Progenitor cell of endocrine pancreas (in vitro differentiated cells): ENCODE results near the gene MINAR1. TPM values are rescaled to one million over a fixed set of nuclear protein-coding genes. Genes with fewer than 3 reads are reported as not detected.

Experiments
- DNase-seq: peaks from one replicate; pipeline ENCODE4 v3.0.0; 2021; ENCODE audit warnings: low spot score; ENCODE audit not compliant: unreplicated experiment
- H3K27ac Mint-ChIP-seq: 2 replicates; pipeline ENCODE4 v1.8.0; 2021; ENCODE audit warnings: mild to moderate bottlenecking, moderate library complexity, mixed read lengths
- H3K27me3 Mint-ChIP-seq: 2 replicates; pipeline ENCODE4 v1.8.0; 2021; ENCODE audit warnings: mixed read lengths
- H3K36me3 Mint-ChIP-seq: 2 replicates; pipeline ENCODE4 v1.8.0; 2022; ENCODE audit warnings: mixed read lengths; ENCODE audit not compliant: insufficient read depth
- H3K4me1 Mint-ChIP-seq: 2 replicates; pipeline ENCODE4 v1.8.0; 2021; ENCODE audit warnings: low read depth, mixed read lengths
- H3K4me3 Mint-ChIP-seq: 2 replicates; pipeline ENCODE4 v1.8.0; 2021; ENCODE audit warnings: low read depth, mild to moderate bottlenecking, moderate library complexity, mixed read lengths
- H3K9me3 Mint-ChIP-seq: 2 replicates; pipeline ENCODE4 v1.8.0; 2021; ENCODE audit warnings: low read depth, mixed read lengths
- long read RNA-seq: library from polyadenylated mRNA; unstranded; transcript quantifications from one replicate; pipeline ENCODE4 v2.0.0, GENCODE V29; 2020
- total RNA-seq: library from RNA; stranded (reverse); gene quantifications from 2 replicates; pipeline ENCODE4 v1.2.1, GENCODE V29; 2021
- TF ChIP-seq, protein P1 (sequence below): fragments of 200-600 bp; sonication (generic); IDR thresholded peaks from one replicate; pipeline ENCODE4 v1.5.0; 2021; ENCODE audit warnings: antibody characterized with exemption, mild to moderate bottlenecking; ENCODE audit not compliant: unreplicated experiment

The MINAR1 gene, protein sequence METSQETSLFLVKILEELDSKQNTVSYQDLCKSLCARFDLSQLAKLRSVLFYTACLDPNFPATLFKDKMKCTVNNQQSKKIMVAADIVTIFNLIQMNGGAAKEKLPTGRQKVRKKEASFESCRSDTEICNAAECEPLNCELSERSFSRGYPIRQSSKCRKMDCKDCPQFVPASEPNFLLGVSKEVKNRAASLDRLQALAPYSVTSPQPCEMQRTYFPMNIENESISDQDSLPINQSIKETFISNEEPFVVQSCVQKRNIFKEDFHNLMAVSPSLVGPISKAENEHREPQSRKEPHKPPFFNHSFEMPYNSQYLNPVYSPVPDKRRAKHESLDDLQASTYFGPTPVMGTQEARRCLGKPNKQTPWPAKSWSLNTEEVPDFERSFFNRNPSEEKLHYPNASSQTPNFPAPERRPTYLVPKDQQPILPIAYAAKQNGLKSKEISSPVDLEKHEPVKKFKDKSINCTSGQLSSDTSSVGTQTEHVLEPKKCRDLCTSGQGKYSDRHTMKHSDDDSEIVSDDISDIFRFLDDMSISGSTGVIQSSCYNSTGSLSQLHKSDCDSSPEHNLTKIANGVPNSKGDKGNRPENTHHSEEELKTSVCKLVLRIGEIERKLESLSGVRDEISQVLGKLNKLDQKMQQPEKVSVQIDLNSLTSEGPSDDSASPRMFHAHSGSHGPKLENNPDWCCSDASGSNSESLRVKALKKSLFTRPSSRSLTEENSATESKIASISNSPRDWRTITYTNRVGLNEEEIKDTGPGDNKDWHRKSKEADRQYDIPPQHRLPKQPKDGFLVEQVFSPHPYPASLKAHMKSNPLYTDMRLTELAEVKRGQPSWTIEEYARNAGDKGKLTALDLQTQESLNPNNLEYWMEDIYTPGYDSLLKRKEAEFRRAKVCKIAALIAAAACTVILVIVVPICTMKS
- total RNA-seq: 1.8 and 1.9 TPM in 2 replicates
- long read RNA-seq: 0 reads

GRCh38 chr15:79431636-79432344, at the start of gene MINAR1:
TSS of gene MINAR1 (plus strand) at chr15:79432336. CDS start at chr15:79456148, 23,812 bp downstream.
- DNase-seq: peak; percentile 66
- Mint-ChIP-seq H3K27me3 (peaks cover 90% of the 10 kb centered on the region), H3K4me1 (peaks cover 9% of the 10 kb centered on the region), H3K4me3 (peak within 1 kb of the TSS; percentile 77), H3K36me3 (no peaks in the 10 kb centered on the region), H3K9me3 (no peaks in the 10 kb centered on the region), H3K27ac (peak within 1 kb of the TSS; percentile 65)
- TF ChIP-seq, protein P1, sequence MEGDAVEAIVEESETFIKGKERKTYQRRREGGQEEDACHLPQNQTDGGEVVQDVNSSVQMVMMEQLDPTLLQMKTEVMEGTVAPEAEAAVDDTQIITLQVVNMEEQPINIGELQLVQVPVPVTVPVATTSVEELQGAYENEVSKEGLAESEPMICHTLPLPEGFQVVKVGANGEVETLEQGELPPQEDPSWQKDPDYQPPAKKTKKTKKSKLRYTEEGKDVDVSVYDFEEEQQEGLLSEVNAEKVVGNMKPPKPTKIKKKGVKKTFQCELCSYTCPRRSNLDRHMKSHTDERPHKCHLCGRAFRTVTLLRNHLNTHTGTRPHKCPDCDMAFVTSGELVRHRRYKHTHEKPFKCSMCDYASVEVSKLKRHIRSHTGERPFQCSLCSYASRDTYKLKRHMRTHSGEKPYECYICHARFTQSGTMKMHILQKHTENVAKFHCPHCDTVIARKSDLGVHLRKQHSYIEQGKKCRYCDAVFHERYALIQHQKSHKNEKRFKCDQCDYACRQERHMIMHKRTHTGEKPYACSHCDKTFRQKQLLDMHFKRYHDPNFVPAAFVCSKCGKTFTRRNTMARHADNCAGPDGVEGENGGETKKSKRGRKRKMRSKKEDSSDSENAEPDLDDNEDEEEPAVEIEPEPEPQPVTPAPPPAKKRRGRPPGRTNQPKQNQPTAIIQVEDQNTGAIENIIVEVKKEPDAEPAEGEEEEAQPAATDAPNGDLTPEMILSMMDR: peak; percentile 52

- no peaks in the 10 kb centered on the region for H3K27me3 Mint-ChIP-seq
- no peak overlapping the region for H3K4me3 Mint-ChIP-seq
- TF ChIP-seq, protein P1: no peak
- H3K27ac Mint-ChIP-seq: no peak overlapping the region
- no peaks in the 10 kb centered on the region for H3K4me1 Mint-ChIP-seq
- H3K36me3 Mint-ChIP-seq: peaks cover 1% of the 10 kb centered on the region
- peaks cover 12% of the 10 kb centered on the region for H3K9me3 Mint-ChIP-seq
- DNase-seq: no peak
Observed at GRCh38 chr15:79394231-79394630, 37.9 kb upstream of the MINAR1 start.

- Mint-ChIP-seq H3K4me3 (no peak overlapping the region), H3K27ac (no peak overlapping the region), H3K4me1 (peaks cover 1% of the 10 kb centered on the region), H3K36me3 (no peaks in the 10 kb centered on the region), H3K27me3 (peaks cover 11% of the 10 kb centered on the region), H3K9me3 (no peaks in the 10 kb centered on the region)
- TF ChIP-seq, protein P1: no peak
- no peak for DNase-seq
Observed at GRCh38 chr15:79396850-79397249, 35.3 kb upstream of the MINAR1 start.

DNA sequence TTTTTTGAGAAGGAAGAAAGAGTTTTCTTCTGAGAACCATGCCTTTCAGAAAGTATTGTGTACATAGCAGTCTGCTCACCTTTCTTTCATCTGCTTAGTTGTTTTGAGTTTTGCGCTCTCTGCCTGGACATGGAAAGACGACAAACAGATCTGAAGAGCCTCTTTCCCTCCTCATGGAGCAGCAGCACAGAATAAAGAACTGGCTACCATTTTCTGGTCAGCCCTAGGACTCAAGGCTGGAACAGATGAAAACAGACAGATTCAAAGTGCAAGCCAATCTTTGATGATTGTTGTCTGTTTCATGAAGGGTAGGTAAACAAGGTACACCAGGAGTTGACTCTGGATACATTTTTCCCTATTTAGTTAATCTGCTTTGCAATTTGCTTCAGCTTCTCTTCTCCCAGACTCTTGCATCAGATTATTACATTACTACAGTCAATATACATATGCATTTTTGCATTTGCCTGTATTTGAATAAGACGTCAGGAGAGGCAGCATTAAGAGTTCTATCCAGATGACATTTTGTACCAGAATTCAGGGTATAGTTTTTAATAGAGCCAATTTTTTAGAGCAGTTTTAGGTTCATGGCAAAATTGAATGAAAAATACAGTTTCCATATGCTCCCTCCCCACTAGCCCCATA, 34.7 kb upstream of the MINAR1 start:
- Mint-ChIP-seq H3K36me3 (no peaks in the 10 kb centered on the region), H3K4me3 (no peak overlapping the region), H3K27ac (no peak overlapping the region), H3K4me1 (peaks cover 1% of the 10 kb centered on the region), H3K9me3 (no peaks in the 10 kb centered on the region), H3K27me3 (peaks cover 11% of the 10 kb centered on the region)
- TF ChIP-seq, protein P1: no peak
- DNase-seq: no peak
